ENCODE results near the gene GDPD4. TPM values are rescaled to one million over a fixed set of nuclear protein-coding genes. Genes with fewer than 3 reads are reported as not detected.
"Not testable (repeated sequence)": the region's sequence is repeated elsewhere in the genome, so short reads cannot be mapped to it uniquely, and the experiment has no call there.

GDPD4 gene
- total RNA-seq, 1 donor from 2014 or later = not detected

GRCh38 chr11:77300695-77301094 is 791 bp downstream of the GDPD4 start:
- H3K36me3 Mint-ChIP-seq (ENCODE audit: unreplicated experiment) = no peaks in the 10 kb centered on the region

GRCh38 chr11:77300028-77300427 is 1.5 kb downstream of the GDPD4 start:
- H3K9me3 Mint-ChIP-seq (ENCODE audit: unreplicated experiment); H3K36me3 Mint-ChIP-seq (ENCODE audit: unreplicated experiment); H3K27me3 Mint-ChIP-seq (ENCODE audit: unreplicated experiment); DNase-seq; H3K4me1 Mint-ChIP-seq (ENCODE audit: low read depth, unreplicated experiment); H3K4me3 Mint-ChIP-seq (ENCODE audit: unreplicated experiment); H3K27ac Mint-ChIP-seq (ENCODE audit: unreplicated experiment): not testable (repeated sequence)

More at GRCh38 chr11:77300695-77301094, 791 bp downstream of the GDPD4 start:
- no peak for DNase-seq
- no peak overlapping the region for H3K4me3 Mint-ChIP-seq (ENCODE audit: unreplicated experiment)
- TF ChIP-seq CTCF (IDR thresholded peaks at IDR 0.05; ENCODE audit: partially characterized antibody, unreplicated experiment) = no peak
- peaks cover 2% of the 10 kb centered on the region for H3K4me1 Mint-ChIP-seq (ENCODE audit: low read depth, unreplicated experiment)
- no peak overlapping the region for H3K27ac Mint-ChIP-seq (ENCODE audit: unreplicated experiment)
- H3K9me3 Mint-ChIP-seq (ENCODE audit: unreplicated experiment) = no peaks in the 10 kb centered on the region
- H3K27me3 Mint-ChIP-seq (ENCODE audit: unreplicated experiment) = no peaks in the 10 kb centered on the region

GRCh38 chr11:77299528-77299993 is 1.9 kb downstream of the GDPD4 start:
- TF ChIP-seq CTCF (IDR thresholded peaks at IDR 0.05; ENCODE audit: partially characterized antibody, unreplicated experiment) = no peak
- H3K4me1 Mint-ChIP-seq (ENCODE audit: low read depth, unreplicated experiment) = peaks cover 2% of the 10 kb centered on the region
- H3K36me3 Mint-ChIP-seq (ENCODE audit: unreplicated experiment) = no peaks in the 10 kb centered on the region

GRCh38 chr11:77294040-77294439 is 7.4 kb downstream of the GDPD4 start:
- no peaks in the 10 kb centered on the region for H3K36me3 Mint-ChIP-seq (ENCODE audit: unreplicated experiment)
- H3K9me3 Mint-ChIP-seq (ENCODE audit: unreplicated experiment) = no peaks in the 10 kb centered on the region
- H3K27ac Mint-ChIP-seq (ENCODE audit: unreplicated experiment) = no peak overlapping the region
- H3K27me3 Mint-ChIP-seq (ENCODE audit: unreplicated experiment) = peaks cover 2% of the 10 kb centered on the region
- H3K4me1 Mint-ChIP-seq (ENCODE audit: low read depth, unreplicated experiment) = no peaks in the 10 kb centered on the region
- H3K4me3 Mint-ChIP-seq (ENCODE audit: unreplicated experiment) = no peak overlapping the region
- DNase-seq = no peak
- no peak for TF ChIP-seq CTCF (IDR thresholded peaks at IDR 0.05; ENCODE audit: partially characterized antibody, unreplicated experiment)

More at GRCh38 chr11:77299528-77299993, 1.9 kb downstream of the GDPD4 start:
- Mint-ChIP-seq H3K9me3 (ENCODE audit: unreplicated experiment) (no peaks in the 10 kb centered on the region), H3K4me3 (ENCODE audit: unreplicated experiment) (no peak overlapping the region), H3K27ac (ENCODE audit: unreplicated experiment) (no peak overlapping the region), H3K27me3 (ENCODE audit: unreplicated experiment) (no peaks in the 10 kb centered on the region)
- no peak for DNase-seq

- Mint-ChIP-seq H3K27me3 (ENCODE audit: unreplicated experiment) (peaks cover 2% of the 10 kb centered on the region), H3K27ac (ENCODE audit: unreplicated experiment) (no peak overlapping the region), H3K9me3 (ENCODE audit: unreplicated experiment) (no peaks in the 10 kb centered on the region), H3K36me3 (ENCODE audit: unreplicated experiment) (no peaks in the 10 kb centered on the region), H3K4me1 (ENCODE audit: low read depth, unreplicated experiment) (peaks cover 3% of the 10 kb centered on the region), H3K4me3 (ENCODE audit: unreplicated experiment) (no peak overlapping the region)
- no peak for DNase-seq
- no peak for TF ChIP-seq CTCF (IDR thresholded peaks at IDR 0.05; ENCODE audit: partially characterized antibody, unreplicated experiment)
Observed at GRCh38 chr11:77289737-77290136, 11.7 kb downstream of the GDPD4 start.
